HepG2 (cell line): Measurements from ENCODE around the gene HPD. TPM values are rescaled to one million over a fixed set of nuclear protein-coding genes. Genes with fewer than 3 reads are reported as not detected.

Source experiments
- ADNP ChIP-seq: sonication (generic); formaldehyde crosslinking; IDR thresholded peaks from 2 replicates; pipeline ENCODE4 v1.4.0; 2020; ENCODE audit warnings: missing genetic modification reagents
- BORCS8-MEF2B ChIP-seq: sonication (generic); formaldehyde crosslinking; IDR thresholded peaks from 2 replicates; pipeline ENCODE4 v1.8.0; 2022; ENCODE audit warnings: mild to moderate bottlenecking, missing genetic modification reagents
- CREM ChIP-seq, 2 experiments: sonication (generic) in 1 of 2; formaldehyde crosslinking in 1 of 2; IDR thresholded peaks; 2 replicates each; pipeline versions ENCODE4 v1.4.0 to v1.6.1; 2016 to 2020; ENCODE audit warnings: antibody characterized with exemption in 1 of 2, mild to moderate bottlenecking in 1 of 2, missing genetic modification reagents in 1 of 2
- HMGA1 ChIP-seq: sonication (generic); formaldehyde crosslinking; conservative IDR thresholded peaks from 2 replicates; pipeline ENCODE4 v1.4.0; 2020; ENCODE audit warnings: missing genetic modification reagents
- MYC ChIP-seq: sonication (generic); formaldehyde crosslinking; IDR thresholded peaks from 2 replicates; pipeline ENCODE4 v1.9.0; 2021; ENCODE audit warnings: missing genetic modification reagents, borderline replicate concordance
- NFYB ChIP-seq: sonication (generic); formaldehyde crosslinking; IDR thresholded peaks from 2 replicates; pipeline ENCODE4 v1.4.0; 2020; ENCODE audit warnings: missing genetic modification reagents
- POGZ ChIP-seq: sonication (generic); formaldehyde crosslinking; IDR thresholded peaks from 2 replicates; pipeline ENCODE4 v1.4.0; 2020; ENCODE audit warnings: mild to moderate bottlenecking, missing genetic modification reagents
- SMARCE1 ChIP-seq: fragments of 450-650 bp; IDR thresholded peaks from 2 replicates; pipeline ENCODE4 v1.6.1; 2017; ENCODE audit warnings: borderline replicate concordance
- ZBTB7A ChIP-seq: sonication (generic); formaldehyde crosslinking; IDR thresholded peaks from 2 replicates; pipeline ENCODE4 v1.8.0; 2022; ENCODE audit warnings: mild to moderate bottlenecking, missing genetic modification reagents
- ZNF33B ChIP-seq: sonication (generic); formaldehyde crosslinking; IDR thresholded peaks from 2 replicates; pipeline ENCODE4 v1.5.1; 2020; ENCODE audit warnings: mild to moderate bottlenecking, missing genetic modification reagents
- ZNF432 ChIP-seq: sonication (generic); formaldehyde crosslinking; IDR thresholded peaks from 2 replicates; pipeline ENCODE4 v1.5.0; 2020; ENCODE audit warnings: missing genetic modification reagents, mild to moderate bottlenecking, borderline replicate concordance
- ZNF547 ChIP-seq: sonication (generic); formaldehyde crosslinking; IDR thresholded peaks from 2 replicates; pipeline ENCODE4 v1.5.1; 2020; ENCODE audit warnings: mild to moderate bottlenecking, missing genetic modification reagents
- ZNF598 ChIP-seq: sonication (generic); formaldehyde crosslinking; IDR thresholded peaks from 2 replicates; pipeline ENCODE4 v1.5.1; 2020; ENCODE audit warnings: mild to moderate bottlenecking, missing genetic modification reagents, borderline replicate concordance
- ZNF7 ChIP-seq: IDR thresholded peaks from 2 replicates; pipeline ENCODE4 v1.6.1; 2016; ENCODE audit warnings: missing biosample characterization, missing genetic modification reagents
- polyA plus RNA-seq, 8 experiments: library from polyadenylated mRNA; depleted of rRNA in 3 of 8; stranded (reverse) in 7 of 8; unstranded in 1 of 8; fragments of >200 nt; fragmentation: Illumina TruSeq in 4 of 8; extraction: Trizol in 4 of 8; gene quantifications; 2 replicates each; pipeline versions ENCODE4 v1.2.1 to v1.2.3, GENCODE V29; 2011 to 2016; ENCODE audit warnings: low read depth in 4 of 8, missing spikeins in 1 of 8, mixed read lengths in 1 of 8; ENCODE audit not compliant: insufficient read depth in 1 of 8
- total RNA-seq, 5 experiments: library from RNA; depleted of rRNA; stranded (reverse); fragments of >200 nt; fragmentation: Illumina TruSeq; extraction: Trizol; gene quantifications; 2 replicates each; pipeline ENCODE4 v1.2.3, GENCODE V29; 2016; ENCODE audit warnings: low read depth in 1 of 5
- TF ChIP-seq, protein P1 (sequence below): sonication (generic); formaldehyde crosslinking; IDR thresholded peaks from 2 replicates; pipeline ENCODE4 v1.9.0; 2021; ENCODE audit warnings: missing genetic modification reagents, borderline replicate concordance
- TF ChIP-seq, protein P2 (sequence below): sonication (generic); formaldehyde crosslinking; IDR thresholded peaks from 2 replicates; pipeline ENCODE4 v1.4.0; 2020; ENCODE audit warnings: missing genetic modification reagents
- TF ChIP-seq, protein P3 (sequence below): sonication (generic); formaldehyde crosslinking; IDR thresholded peaks from 2 replicates; pipeline ENCODE4 v1.8.0; 2022; ENCODE audit warnings: mild to moderate bottlenecking, missing genetic modification reagents, borderline replicate concordance
- TF ChIP-seq, protein P4 (sequence below), 2 experiments: IDR thresholded peaks; 2 replicates each; pipeline ENCODE4 v1.6.1; 2011 to 2012; ENCODE audit warnings: low read length in 2 of 2, borderline replicate concordance in 1 of 2, low read depth in 1 of 2, mild to moderate bottlenecking in 1 of 2, moderate library complexity in 1 of 2

Gene HPD
- total and polyA plus RNA-seq, 2 of the 13 experiments (the other 11 are each of a cell fraction or from before 2014, with no cell fraction given): 120 to 195 TPM

DNA sequence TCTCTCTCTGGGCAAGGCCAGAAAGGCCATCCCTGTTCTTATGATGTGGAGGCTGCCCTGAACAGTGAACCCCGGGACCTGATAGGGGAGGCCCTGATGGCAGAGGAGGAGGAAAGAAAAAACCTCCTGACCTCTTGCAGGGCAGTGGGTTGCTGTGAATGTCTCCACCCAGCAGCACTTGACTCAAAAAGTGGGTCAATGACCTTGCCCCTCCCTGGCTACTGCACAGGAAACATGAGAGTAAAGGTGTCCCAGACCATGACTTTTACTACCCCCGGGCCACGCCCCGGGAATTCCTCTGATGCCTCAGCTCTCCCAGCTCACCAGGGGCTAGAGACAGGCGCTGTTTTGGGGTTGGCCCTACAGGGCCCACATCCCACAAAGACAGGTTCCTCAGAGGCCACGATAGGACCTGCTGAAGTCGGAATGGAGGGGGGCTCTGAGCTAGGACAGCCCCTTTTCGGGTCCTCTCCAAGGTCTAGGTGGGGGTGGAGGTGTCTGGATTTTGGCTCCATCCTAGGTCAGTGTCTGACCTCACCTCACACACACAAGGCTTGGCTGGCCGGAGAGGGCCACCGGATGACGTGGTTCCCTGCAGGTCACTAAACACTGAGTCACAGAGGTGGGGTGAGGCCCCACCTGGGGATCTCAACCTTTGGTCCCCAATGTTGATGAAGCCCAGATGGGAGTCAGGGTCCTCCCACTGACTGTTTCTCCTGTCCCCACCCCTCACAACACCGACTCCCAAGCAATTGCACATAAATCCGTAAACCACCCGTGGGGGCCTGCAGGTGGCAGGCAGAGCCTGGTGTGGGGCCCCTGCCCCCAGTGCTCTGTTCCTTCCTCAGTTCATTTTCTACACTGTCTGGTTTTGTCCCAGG, 66.7 kb downstream of the HPD start (continued):
- TF ChIP-seq, protein P1, sequence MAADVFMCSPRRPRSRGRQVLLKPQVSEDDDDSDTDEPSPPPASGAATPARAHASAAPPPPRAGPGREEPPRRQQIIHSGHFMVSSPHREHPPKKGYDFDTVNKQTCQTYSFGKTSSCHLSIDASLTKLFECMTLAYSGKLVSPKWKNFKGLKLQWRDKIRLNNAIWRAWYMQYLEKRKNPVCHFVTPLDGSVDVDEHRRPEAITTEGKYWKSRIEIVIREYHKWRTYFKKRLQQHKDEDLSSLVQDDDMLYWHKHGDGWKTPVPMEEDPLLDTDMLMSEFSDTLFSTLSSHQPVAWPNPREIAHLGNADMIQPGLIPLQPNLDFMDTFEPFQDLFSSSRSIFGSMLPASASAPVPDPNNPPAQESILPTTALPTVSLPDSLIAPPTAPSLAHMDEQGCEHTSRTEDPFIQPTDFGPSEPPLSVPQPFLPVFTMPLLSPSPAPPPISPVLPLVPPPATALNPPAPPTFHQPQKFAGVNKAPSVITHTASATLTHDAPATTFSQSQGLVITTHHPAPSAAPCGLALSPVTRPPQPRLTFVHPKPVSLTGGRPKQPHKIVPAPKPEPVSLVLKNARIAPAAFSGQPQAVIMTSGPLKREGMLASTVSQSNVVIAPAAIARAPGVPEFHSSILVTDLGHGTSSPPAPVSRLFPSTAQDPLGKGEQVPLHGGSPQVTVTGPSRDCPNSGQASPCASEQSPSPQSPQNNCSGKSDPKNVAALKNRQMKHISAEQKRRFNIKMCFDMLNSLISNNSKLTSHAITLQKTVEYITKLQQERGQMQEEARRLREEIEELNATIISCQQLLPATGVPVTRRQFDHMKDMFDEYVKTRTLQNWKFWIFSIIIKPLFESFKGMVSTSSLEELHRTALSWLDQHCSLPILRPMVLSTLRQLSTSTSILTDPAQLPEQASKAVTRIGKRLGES (CRISPR knock-in tag): no peak
- TF ChIP-seq SMARCE1 (no peak), CREM (IDR thresholded peaks at IDR 0.05) (peak; percentile 58; the same call in 1 of the 2 replicates), CREM (CRISPR knock-in tag; IDR thresholded peaks at IDR 0.05) (no peak), ADNP (CRISPR knock-in tag) (no peak), ZNF33B (CRISPR knock-in tag) (no peak), ZNF598 (no peak), HMGA1 (CRISPR knock-in tag) (no peak), ZNF547 (CRISPR knock-in tag) (no peak), BORCS8-MEF2B (CRISPR knock-in tag) (no peak), ZNF7 (CRISPR knock-in tag) (no peak), NFYB (CRISPR knock-in tag) (no peak), ZBTB7A (no peak), ZNF432 (CRISPR knock-in tag) (no peak), MYC (CRISPR knock-in tag) (peak; percentile 12; the same call in 1 of the 2 replicates), POGZ (no peak)
- TF ChIP-seq, protein P2, sequence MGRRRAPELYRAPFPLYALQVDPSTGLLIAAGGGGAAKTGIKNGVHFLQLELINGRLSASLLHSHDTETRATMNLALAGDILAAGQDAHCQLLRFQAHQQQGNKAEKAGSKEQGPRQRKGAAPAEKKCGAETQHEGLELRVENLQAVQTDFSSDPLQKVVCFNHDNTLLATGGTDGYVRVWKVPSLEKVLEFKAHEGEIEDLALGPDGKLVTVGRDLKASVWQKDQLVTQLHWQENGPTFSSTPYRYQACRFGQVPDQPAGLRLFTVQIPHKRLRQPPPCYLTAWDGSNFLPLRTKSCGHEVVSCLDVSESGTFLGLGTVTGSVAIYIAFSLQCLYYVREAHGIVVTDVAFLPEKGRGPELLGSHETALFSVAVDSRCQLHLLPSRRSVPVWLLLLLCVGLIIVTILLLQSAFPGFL: no peak
- TF ChIP-seq, protein P3, sequence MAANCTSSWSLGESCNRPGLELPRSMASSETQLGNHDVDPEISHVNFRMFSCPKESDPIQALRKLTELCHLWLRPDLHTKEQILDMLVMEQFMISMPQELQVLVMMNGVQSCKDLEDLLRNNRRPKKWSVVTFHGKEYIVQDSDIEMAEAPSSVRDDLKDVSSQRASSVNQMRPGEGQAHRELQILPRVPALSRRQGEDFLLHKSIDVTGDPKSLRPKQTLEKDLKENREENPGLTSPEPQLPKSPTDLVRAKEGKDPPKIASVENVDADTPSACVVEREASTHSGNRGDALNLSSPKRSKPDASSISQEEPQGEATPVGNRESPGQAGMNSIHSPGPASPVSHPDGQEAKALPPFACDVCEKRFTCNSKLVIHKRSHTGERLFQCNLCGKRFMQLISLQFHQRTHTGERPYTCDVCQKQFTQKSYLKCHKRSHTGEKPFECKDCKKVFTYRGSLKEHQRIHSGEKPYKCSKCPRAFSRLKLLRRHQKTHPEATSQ (CRISPR knock-in tag): no peak
- TF ChIP-seq, protein P4, sequence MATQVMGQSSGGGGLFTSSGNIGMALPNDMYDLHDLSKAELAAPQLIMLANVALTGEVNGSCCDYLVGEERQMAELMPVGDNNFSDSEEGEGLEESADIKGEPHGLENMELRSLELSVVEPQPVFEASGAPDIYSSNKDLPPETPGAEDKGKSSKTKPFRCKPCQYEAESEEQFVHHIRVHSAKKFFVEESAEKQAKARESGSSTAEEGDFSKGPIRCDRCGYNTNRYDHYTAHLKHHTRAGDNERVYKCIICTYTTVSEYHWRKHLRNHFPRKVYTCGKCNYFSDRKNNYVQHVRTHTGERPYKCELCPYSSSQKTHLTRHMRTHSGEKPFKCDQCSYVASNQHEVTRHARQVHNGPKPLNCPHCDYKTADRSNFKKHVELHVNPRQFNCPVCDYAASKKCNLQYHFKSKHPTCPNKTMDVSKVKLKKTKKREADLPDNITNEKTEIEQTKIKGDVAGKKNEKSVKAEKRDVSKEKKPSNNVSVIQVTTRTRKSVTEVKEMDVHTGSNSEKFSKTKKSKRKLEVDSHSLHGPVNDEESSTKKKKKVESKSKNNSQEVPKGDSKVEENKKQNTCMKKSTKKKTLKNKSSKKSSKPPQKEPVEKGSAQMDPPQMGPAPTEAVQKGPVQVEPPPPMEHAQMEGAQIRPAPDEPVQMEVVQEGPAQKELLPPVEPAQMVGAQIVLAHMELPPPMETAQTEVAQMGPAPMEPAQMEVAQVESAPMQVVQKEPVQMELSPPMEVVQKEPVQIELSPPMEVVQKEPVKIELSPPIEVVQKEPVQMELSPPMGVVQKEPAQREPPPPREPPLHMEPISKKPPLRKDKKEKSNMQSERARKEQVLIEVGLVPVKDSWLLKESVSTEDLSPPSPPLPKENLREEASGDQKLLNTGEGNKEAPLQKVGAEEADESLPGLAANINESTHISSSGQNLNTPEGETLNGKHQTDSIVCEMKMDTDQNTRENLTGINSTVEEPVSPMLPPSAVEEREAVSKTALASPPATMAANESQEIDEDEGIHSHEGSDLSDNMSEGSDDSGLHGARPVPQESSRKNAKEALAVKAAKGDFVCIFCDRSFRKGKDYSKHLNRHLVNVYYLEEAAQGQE (IDR thresholded peaks at IDR 0.05; ENCODE audit: borderline replicate concordance in 1 of 2, low read depth in 1 of 2, low read length in 2 of 2): no peak
